HG03097 (cell line): ENCODE results near the gene SNX19.

ENCODE experiments used
- ATAC-seq: cut with Tn5 transposase; IDR thresholded peaks from one replicate; pipeline ENCODE4 v1.9.1; 2021; ENCODE audit not compliant: unreplicated experiment, low FRiP score

SNX19 gene

DNA sequence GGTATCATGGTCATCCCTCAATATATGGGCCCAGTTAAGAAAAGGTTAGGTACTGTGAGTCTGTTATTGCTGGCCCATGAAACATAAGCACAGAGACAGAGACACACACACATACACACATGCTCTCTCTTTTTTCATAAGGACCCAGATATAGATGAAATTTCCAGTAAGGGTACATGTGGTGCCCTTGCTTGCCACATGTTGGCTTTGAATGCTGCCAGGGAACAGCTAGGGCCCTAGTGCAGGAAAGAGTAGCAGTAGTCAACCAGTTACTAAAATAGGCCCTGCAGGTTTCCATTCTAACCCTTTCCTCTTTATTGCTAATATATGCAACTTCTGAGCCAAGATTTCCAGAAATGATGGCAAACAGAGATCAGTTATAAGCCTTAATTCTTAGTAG, 9.1 kb downstream of the SNX19 start:
- ATAC-seq = no peak

DNA sequence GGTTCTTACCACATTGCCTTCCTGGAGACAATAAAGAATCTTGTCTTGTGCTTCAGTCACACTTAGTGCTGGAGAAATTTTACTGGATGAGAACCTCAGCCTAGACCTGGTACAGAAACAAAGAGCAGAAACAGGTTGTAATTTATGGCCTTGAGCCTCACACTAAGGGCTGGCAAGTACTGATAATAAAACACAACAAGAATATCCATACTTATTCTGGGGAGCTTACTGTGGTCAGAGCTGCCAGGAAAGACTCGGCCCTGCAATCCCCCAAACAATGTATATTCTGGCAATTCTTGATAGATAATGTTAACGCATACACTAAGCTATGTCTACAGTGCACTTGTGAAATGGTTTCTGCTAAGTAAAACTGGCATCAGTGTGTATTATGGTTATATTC, 9.7 kb downstream of the SNX19 start:
- ATAC-seq = no peak

GRCh38 chr11:130905512-130905911, 10.8 kb downstream of the SNX19 start:
- ATAC-seq = no peak

DNA sequence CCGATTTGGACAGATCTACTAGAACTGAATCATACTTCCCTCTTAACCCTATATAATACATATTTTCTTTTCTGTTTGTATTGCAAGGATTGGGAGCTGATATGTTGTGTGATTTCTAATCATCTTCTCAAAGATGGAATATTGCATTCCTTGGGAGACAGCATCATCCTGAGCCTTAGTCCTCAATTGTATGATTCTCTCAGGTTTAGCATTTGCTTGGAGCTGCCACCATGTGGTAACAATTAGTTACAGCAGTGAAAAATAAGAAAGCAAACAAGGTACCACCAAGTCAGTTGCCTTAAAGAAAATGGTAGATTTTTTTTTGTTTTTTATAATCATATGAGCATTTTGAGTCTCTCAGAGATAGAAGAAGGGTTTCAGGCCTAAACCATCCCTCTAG, 11.9 kb downstream of the SNX19 start:
- no peak for ATAC-seq

GRCh38 chr11:130902380-130902779, 13.9 kb downstream of the SNX19 start:
- ATAC-seq = no peak

DNA sequence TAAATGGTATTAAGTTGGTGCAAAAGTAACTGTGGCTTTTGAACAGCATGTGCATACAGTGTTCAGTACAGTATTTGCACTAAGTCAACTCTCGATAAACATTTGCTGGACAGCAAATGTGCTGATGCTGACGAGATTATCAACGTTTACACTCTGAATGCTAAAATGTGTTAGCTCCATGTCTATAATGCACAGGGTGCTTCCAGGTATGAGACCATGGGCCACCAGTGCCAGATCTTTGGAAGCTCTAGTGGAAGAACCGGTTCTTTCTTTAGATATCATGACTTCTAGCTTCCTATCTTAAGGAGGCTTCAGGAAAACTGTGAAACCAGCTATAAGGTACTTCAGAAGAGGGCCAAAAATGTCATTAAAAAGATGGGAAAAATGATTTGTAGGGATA, 17.2 kb downstream of the SNX19 start:
- no peak for ATAC-seq

DNA sequence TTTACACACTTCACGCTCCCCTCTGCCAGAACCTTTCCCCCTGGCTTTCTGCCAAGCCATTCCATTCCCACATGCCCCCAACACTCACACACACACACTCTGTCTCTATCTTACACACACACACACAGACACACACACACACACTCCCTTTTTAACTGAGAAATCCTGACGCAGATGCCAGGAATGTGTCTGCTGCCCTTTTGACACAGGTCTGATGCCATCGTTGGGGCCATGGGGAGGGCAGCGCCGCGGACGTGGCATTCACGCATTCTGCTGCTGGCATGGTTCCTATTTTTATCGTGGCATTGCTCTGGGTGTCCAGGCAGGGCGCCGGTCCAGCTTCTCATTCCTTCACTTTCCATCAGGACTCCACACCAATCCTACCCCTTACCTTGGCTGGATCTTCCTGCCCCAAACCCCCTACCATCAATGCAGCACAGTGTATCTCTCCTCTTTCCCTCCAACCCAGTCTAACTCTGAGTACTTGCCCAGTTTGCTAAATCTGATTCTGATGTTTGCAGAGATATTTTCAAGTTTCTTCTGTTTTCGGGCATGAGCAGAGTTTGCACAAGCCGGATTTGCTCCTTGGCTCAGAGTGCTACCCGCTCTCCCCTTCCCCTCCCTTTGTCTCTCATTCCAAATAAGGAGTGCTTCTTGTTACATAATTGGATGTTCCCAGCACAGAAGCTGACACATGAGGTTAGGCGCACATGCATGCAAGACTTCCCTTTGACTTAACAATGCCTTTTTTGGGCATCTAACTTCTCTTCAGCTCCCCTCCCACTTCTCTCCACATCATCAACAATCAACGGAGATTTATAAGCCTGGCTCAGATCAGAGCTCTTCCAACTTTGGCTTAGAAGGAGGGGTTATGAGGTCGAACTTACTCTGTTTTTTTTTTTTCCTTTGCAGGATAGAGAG, 18.8 kb downstream of the SNX19 start:
- no peak for ATAC-seq

DNA sequence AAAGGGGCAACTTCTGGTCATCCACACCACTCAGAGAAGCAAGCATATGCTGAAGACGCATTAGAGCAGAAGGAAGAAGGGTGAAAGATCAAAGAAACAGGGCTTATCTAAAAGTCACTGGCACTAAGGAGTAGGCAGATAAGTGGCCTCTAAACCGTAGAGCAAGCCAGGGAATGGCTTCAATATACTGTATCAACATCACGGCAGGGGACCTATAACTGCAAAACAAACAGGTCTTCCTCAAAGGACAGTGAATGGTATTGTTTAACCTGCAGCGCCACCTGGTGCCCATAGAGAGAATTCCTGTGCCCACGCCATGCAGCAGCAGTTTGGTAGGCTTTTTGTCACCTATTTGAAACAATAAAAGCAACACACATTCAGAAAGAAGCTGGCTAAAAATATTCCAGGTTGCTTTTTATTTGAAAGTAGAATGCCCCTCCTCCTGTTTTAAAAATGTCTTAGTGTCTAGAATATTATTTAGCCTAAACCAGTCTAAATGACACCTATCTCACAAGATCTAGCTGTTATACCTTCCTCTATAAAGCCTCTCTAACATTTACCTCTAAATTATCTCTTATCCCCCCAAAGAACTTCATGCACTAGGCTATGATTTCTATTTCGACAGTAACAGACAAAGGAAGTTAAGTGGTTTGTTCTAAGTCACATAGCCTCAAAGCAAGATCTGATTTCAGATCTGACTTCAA, 21.8 kb downstream of the SNX19 start:
- ATAC-seq = peak; percentile 91

DNA sequence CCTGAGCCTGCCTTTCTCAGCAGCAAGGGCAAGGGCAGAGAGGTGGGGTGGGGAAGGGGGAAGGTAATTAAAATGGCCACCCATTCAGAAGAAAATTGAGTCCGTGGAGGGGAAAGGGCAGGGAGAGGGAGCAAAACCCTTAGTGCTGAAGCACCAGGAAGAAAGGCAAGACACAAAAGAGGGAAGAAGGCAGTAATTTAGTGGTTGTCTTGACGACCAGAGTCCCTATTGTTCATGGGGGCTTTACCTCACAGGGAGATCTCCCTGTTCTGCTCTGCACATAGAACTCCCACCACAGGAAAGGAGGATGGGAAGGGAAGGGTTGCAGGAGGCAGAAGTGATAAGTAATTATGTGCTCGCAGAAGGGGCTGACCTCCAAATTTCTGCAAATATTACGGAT, 23.4 kb downstream of the SNX19 start:
- no peak for ATAC-seq

DNA sequence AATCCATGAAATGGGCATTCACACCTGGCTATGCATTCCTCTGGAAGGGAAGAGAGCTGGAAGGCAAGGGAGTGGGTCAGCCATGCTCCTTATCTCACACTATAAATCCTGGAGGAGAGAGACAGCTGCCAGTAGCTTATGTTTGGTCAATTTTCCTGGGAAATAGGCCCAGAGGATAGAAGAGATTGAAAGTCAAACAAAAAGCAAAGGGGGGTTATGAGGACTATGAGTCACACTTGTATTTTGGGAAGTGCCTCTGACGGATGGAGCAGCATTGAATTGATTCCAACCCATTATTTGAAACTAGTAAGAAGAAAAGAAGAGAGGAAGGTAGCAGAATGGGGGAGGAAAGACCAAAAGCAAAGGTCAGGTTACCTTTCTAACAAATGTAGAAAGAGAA, 25.0 kb downstream of the SNX19 start:
- ATAC-seq = no peak

GRCh38 chr11:130890039-130890745, 26.1 kb downstream of the SNX19 start:
- ATAC-seq = no peak

DNA sequence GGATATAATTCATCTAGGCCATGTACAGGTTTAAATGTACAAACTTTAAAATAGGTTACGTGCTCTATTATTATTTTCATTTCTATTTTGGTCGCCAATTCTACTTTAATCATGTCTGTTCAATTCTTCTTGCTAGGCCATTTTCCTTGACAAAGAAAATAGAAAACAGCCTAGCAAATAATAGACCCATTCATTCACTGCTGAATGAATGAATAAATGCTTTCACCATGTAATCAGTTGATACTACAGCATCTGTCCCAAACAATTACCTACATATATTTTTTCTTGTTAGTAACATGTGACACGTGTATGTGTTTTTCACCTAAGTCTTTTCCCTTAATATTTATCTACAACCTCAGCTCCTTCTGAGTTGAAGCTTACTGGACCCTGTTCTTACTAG, 27.5 kb downstream of the SNX19 start:
- no peak for ATAC-seq

DNA sequence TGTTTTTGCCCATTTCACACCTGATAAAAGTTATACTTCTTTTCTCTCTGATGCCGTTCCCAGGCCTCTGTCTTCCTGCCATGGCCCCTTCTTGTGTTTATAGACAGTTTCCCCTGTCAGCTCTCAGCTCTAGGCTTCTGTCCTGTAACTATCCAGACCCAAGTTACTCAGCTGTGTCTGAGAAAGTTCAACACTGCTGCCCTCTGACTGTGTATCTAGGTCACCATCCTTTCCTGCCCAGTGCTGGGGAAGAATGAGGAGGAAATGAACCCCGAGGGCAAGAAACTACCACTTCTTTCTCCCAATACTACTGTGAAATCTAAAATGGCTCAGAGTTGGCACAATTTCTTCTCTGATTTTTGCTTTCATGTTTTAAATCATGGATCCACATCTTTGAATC, 29.6 kb downstream of the SNX19 start:
- ATAC-seq = no peak

- ATAC-seq = no peak
Observed at GRCh38 chr11:130882138-130882551, 34.1 kb downstream of the SNX19 start.

GRCh38 chr11:130881475-130882137, 34.7 kb downstream of the SNX19 start:
- no peak for ATAC-seq

DNA sequence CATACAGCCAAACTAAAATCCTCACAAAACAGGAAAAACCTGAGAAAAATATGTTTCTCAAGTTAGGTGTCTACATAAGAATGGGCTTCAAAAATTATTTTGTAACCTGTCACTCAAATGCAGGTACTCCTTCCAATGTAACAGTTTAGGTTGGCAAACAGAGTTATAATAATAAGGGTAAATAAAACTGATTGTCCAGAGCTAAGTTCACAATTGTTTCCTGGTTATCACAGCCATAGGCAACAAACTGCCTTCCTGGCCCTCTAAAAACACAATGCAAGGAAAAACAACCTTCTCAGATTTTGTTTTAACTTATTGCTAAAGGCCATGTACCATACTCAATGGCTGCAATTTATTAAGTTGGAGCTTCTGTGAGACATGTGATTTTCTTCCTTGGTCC, 36.4 kb downstream of the SNX19 start:
- ATAC-seq = no peak

- no peak for ATAC-seq
Observed at GRCh38 chr11:130876931-130877915, 39.1 kb downstream of the SNX19 start.

DNA sequence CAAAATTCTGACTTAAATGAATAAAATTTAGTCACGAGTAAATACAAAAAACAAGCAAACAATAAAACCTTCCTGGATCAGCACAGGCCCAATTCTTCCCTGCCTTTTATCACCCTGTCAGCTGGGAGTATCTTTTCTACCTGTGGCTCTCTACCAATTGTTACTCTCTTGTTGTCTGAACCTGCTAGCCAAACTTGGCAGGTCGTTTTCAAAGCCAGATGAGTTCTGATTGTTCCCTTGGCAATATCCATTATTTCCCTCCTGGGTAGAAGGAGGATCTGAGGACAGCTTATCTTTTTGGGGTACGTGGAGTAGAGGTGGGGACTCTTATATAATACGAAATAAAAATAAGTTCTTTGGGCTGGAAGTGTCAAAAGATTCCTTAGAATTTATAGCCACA, 40.2 kb downstream of the SNX19 start:
- no peak for ATAC-seq

GRCh38 chr11:130874955-130875531, 41.2 kb downstream of the SNX19 start:
- ATAC-seq = no peak
